Chondrocyte (in vitro differentiated cells): ENCODE results near the gene DNAJB1. TPM values are rescaled to one million over a fixed set of nuclear protein-coding genes. Genes with fewer than 3 reads are reported as not detected.

Experiments
- DNase-seq: peaks from one replicate; pipeline ENCODE4 v3.0.0; 2021; ENCODE audit warnings: mixed read lengths, low spot score
- H3K27ac Mint-ChIP-seq: one replicate; pipeline ENCODE4 v1.8.0; 2021; ENCODE audit warnings: mild to moderate bottlenecking, moderate library complexity, mixed read lengths; ENCODE audit not compliant: unreplicated experiment
- H3K27me3 Mint-ChIP-seq: 2 replicates; pipeline ENCODE4 v1.8.0; 2021; ENCODE audit warnings: low read depth, mixed read lengths
- H3K36me3 Mint-ChIP-seq: 2 replicates; pipeline ENCODE4 v1.8.0; 2021; ENCODE audit warnings: low read depth, mixed read lengths
- H3K4me1 Mint-ChIP-seq: 2 replicates; pipeline ENCODE4 v1.8.0; 2021; ENCODE audit warnings: low read depth, mild to moderate bottlenecking, mixed read lengths
- H3K4me3 Mint-ChIP-seq: one replicate; pipeline ENCODE4 v1.8.0; 2021; ENCODE audit warnings: mild to moderate bottlenecking, moderate library complexity, mixed read lengths; ENCODE audit not compliant: unreplicated experiment
- H3K9me3 Mint-ChIP-seq: 2 replicates; pipeline ENCODE4 v1.8.0; 2021; ENCODE audit warnings: low read depth, mixed read lengths
- total RNA-seq: library from RNA; stranded (reverse); gene quantifications from 3 replicates; pipeline ENCODE4 v1.2.1, GENCODE V29; 2021
- TF ChIP-seq, protein P1 (sequence below): fragments of 200-600 bp; sonication (generic); IDR thresholded peaks from 2 replicates; pipeline ENCODE4 v1.5.0; 2021; ENCODE audit warnings: antibody characterized with exemption, mild to moderate bottlenecking, moderate library complexity

The DNAJB1 gene
- total RNA-seq, 1 donor from 2014 or later, result 85.1 TPM

DNA sequence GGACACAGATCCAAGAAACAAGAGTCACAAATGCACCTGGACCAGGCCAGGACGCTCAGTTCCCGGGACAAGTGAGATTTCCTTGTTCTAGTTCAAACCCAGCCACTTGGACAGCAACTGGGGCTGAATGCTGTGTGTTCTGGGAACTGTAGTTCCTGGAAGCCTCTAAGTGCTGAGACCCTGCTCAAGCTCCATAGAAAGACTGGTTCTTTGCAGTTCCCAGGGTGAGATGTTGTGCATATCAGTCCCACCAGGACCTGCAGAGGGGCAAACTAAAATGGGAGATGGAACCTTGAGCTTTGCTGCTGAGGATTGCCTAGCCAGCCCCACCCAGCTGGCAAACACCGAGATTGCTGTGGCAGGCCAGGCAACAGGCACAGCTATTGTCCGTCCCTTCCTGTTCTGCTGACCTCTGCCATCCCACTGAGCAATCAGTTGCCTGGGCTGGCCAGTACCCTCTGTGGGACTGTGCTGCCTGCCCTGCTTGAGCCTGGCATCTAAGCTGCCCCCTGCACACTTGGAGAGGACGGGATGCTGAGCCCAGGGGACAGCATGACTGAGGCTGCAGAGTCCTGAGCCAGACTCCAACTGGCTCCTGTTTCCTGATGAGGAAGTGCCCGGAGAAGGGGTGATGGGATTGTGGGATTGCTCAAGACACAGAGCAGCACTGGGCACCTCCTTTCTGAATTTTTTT lies 20.8 kb downstream of the DNAJB1 start:
- H3K27ac Mint-ChIP-seq, result no peak overlapping the region

DNA sequence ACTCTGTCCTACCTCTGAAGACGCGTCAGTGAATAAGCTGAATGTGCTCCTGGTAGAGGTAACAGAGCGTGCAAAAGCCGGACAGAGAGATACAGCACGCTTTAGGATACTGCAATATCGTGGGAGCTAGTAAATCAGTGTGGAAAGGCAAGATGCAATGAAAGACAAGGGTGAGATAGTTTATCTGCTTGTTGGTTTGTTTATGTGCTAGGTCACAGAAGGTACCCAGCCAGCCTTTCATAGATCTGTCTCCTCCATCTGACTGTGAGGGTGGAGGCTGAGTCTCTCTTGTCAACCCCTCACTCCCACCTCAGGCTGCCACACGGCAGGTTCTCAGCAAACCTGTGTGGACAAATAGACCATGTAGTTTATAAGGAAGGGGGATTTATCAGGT lies 21.4 kb downstream of the DNAJB1 start:
- DNase-seq, result no peak
- peaks cover 30% of the 10 kb centered on the region for H3K4me1 Mint-ChIP-seq
- H3K9me3 Mint-ChIP-seq, result no peaks in the 10 kb centered on the region
- peaks cover 3% of the 10 kb centered on the region for H3K36me3 Mint-ChIP-seq
- no peaks in the 10 kb centered on the region for H3K27me3 Mint-ChIP-seq
- peak overlapping the region; percentile 66 for H3K4me3 Mint-ChIP-seq
- peak overlapping the region; percentile 46 for H3K27ac Mint-ChIP-seq
- TF ChIP-seq, protein P1, sequence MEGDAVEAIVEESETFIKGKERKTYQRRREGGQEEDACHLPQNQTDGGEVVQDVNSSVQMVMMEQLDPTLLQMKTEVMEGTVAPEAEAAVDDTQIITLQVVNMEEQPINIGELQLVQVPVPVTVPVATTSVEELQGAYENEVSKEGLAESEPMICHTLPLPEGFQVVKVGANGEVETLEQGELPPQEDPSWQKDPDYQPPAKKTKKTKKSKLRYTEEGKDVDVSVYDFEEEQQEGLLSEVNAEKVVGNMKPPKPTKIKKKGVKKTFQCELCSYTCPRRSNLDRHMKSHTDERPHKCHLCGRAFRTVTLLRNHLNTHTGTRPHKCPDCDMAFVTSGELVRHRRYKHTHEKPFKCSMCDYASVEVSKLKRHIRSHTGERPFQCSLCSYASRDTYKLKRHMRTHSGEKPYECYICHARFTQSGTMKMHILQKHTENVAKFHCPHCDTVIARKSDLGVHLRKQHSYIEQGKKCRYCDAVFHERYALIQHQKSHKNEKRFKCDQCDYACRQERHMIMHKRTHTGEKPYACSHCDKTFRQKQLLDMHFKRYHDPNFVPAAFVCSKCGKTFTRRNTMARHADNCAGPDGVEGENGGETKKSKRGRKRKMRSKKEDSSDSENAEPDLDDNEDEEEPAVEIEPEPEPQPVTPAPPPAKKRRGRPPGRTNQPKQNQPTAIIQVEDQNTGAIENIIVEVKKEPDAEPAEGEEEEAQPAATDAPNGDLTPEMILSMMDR, result no peak

More for the DNA sequence above, 20.8 kb downstream of the DNAJB1 start:
- Mint-ChIP-seq H3K4me3 (no peak overlapping the region), H3K36me3 (peaks cover 3% of the 10 kb centered on the region), H3K9me3 (no peaks in the 10 kb centered on the region), H3K27me3 (no peaks in the 10 kb centered on the region), H3K4me1 (peaks cover 30% of the 10 kb centered on the region)
- no peak for DNase-seq
- TF ChIP-seq, protein P1, result no peak

DNA sequence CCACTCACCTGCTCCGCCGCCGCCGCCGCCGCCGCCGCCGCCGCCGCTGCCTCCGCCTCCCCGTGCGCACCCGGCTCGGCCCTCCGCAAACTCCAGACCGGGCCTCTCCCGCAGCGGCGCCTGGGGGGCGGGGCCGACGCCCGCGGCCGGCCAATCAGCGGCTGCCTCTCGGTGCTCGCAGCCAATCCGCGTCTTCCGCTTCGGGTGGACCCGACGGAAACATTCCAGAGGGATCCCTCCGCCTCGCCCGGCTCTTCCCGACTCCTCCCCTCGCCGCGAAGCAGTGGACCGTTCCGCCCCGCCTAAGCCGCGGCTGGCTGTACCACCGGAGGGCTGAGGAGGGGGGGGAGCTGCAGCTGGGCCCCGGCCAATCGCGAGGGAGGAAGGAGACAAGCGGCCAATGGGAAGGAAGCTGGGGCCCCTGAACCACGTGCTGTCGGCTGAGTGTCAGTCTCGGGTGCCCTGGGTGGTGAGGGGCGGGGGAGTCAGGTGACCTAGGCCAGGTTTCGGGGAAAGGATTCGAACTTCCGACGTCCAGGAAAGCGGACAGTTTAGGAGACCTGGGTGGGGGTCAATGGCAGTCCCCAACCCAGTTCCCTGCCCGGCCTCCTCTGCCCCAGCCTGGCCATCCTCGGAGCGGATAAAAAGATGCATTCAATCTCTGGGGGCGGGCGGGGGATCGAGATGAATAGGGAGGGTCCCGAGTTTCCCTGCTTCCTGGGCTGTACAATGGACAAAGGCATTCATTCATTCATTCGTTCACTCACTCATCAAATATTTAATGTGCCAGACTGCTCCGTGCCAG lies 22.0 kb downstream of the DNAJB1 start, which contains the start of gene GIPC1:
Gene GIPC1, minus strand, starts transcription at position 99 of the 805 bp plus-strand sequence. CDS start 13,151 bp downstream, outside the sequence.
- H3K4me3 Mint-ChIP-seq, result peak within 1 kb of the TSS; percentile 89
- H3K9me3 Mint-ChIP-seq, result no peaks in the 10 kb centered on the region
- DNase-seq, result peak; percentile 100
- H3K4me1 Mint-ChIP-seq, result peaks cover 30% of the 10 kb centered on the region
- peak within 1 kb of the TSS; percentile 74 for H3K27ac Mint-ChIP-seq
- TF ChIP-seq, protein P1, result no peak
- H3K36me3 Mint-ChIP-seq, result peaks cover 7% of the 10 kb centered on the region
- no peaks in the 10 kb centered on the region for H3K27me3 Mint-ChIP-seq

DNA sequence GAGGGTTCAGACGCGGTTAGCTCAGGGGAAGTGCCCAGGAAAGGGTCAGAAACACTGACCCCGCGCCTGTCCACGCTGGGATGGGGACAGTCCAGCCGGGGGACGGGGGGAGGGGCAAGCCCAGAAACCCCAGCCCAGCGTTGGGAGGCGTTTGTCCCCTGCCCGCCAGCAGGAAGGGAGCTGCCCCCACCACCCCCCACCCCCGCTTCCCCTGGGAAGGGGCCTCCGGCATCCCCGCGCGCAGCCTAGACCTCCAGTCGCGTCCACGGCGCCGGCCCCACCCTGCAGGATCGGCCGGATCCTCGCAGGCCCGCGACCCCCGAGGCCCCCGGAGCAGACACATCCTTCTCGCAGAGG lies 22.5 kb downstream of the DNAJB1 start:
- Mint-ChIP-seq H3K4me3 (peak overlapping the region; percentile 89), H3K4me1 (peaks cover 30% of the 10 kb centered on the region), H3K36me3 (peaks cover 7% of the 10 kb centered on the region), H3K9me3 (no peaks in the 10 kb centered on the region), H3K27me3 (no peaks in the 10 kb centered on the region), H3K27ac (peak overlapping the region; percentile 74)
- TF ChIP-seq, protein P1, result no peak
- no peak for DNase-seq

DNA sequence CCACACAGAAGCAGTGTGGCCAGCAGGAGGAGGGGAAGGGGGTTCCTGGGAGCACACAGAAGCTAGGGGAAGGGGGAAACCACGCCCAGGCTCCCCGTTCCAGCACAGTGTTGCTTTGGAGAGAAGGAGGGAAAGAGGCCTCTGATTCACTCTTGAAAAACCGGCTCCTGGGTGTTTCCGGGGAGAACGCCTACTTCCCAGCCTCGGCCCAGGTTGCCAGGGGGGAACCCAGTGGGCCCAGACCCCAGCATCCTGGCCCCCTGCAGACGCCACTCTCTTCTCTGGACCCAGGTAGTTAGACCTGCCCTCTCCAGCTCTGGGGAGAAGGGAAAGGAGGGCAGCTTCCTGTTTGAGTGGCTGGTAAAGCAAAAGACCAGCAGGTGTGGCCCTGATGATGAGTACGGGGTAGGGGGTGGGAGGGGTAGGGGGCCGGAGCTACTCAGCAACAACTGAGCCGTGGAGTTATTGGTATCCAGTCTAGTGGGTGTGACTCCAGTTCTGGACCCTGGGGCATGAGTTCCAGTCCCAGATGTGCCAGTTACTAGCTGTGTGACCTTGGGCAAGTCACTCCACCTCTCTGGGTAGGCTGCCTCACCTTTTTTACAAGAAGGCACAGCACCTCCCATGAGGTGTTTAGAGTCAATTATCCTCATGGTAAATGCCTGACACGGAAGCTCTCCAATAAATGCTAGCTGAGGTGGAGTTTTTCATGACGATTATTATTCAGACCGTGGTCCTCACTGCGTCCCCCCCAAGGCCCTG lies 23.1 kb downstream of the DNAJB1 start:
- peak overlapping the region; percentile 89 for H3K4me3 Mint-ChIP-seq
- DNase-seq, result no peak
- no peaks in the 10 kb centered on the region for H3K27me3 Mint-ChIP-seq
- H3K36me3 Mint-ChIP-seq, result peaks cover 7% of the 10 kb centered on the region
- peaks cover 30% of the 10 kb centered on the region for H3K4me1 Mint-ChIP-seq
- H3K9me3 Mint-ChIP-seq, result no peaks in the 10 kb centered on the region
- TF ChIP-seq, protein P1, result no peak
- H3K27ac Mint-ChIP-seq, result peak overlapping the region; percentile 74
